Measurements from ENCODE around the gene FAF1.

Gene FAF1

GRCh38 chr1:50981741-50982140 is 21.7 kb upstream of the FAF1 start:
- DNase-seq (ENCODE audit: low read depth): no peak
- no peak overlapping the region for H3K4me3 ChIP-seq (ENCODE audit: low read depth, low read length)

GRCh38 chr1:50980505-50980904 is 20.4 kb upstream of the FAF1 start:
- H3K4me3 ChIP-seq (ENCODE audit: low read depth, low read length): no peak overlapping the region
- TF ChIP-seq CTCF (IDR thresholded peaks at IDR 0.05; ENCODE audit: low read depth, low read length) (no peak), POLR2A (IDR thresholded peaks at IDR 0.05; ENCODE audit: extremely low read depth, insufficient read length) (no peak), MAX (IDR thresholded peaks at IDR 0.05; ENCODE audit: low read depth, low read length) (no peak), MYC (IDR thresholded peaks at IDR 0.05; ENCODE audit: low read depth, low read length) (no peak)
- DNase-seq (ENCODE audit: low read depth): no peak

More at GRCh38 chr1:50981741-50982140, 21.7 kb upstream of the FAF1 start:
- no peak for TF ChIP-seq POLR2A (IDR thresholded peaks at IDR 0.05; ENCODE audit: extremely low read depth, insufficient read length)
- TF ChIP-seq MAX (IDR thresholded peaks at IDR 0.05; ENCODE audit: low read depth, low read length): no peak
- no peak for TF ChIP-seq MYC (IDR thresholded peaks at IDR 0.05; ENCODE audit: low read depth, low read length)
- TF ChIP-seq CTCF (IDR thresholded peaks at IDR 0.05; ENCODE audit: low read depth, low read length): no peak

- H3K4me3 ChIP-seq (ENCODE audit: low read depth, low read length): peak overlapping the region; percentile 79
- DNase-seq (ENCODE audit: low read depth): no peak
- no peak for TF ChIP-seq CTCF (IDR thresholded peaks at IDR 0.05; ENCODE audit: low read depth, low read length)
- no peak for TF ChIP-seq MYC (IDR thresholded peaks at IDR 0.05; ENCODE audit: low read depth, low read length)
- TF ChIP-seq MAX (IDR thresholded peaks at IDR 0.05; ENCODE audit: low read depth, low read length): no peak
- TF ChIP-seq POLR2A (IDR thresholded peaks at IDR 0.05; ENCODE audit: extremely low read depth, insufficient read length): no peak
Measured at GRCh38 chr1:50979937-50980336, 19.9 kb upstream of the FAF1 start.

- no peak for TF ChIP-seq POLR2A (IDR thresholded peaks at IDR 0.05; ENCODE audit: extremely low read depth, insufficient read length)
- no peak for TF ChIP-seq CTCF (IDR thresholded peaks at IDR 0.05; ENCODE audit: low read depth, low read length)
- no peak for TF ChIP-seq MYC (IDR thresholded peaks at IDR 0.05; ENCODE audit: low read depth, low read length)
- TF ChIP-seq MAX (IDR thresholded peaks at IDR 0.05; ENCODE audit: low read depth, low read length): no peak
- H3K4me3 ChIP-seq (ENCODE audit: low read depth, low read length): peak overlapping the region; percentile 79
- peak; percentile 59 for DNase-seq (ENCODE audit: low read depth)
Measured at GRCh38 chr1:50978852-50979781, 19.1 kb upstream of the FAF1 start.

- peak overlapping the region; percentile 79 for H3K4me3 ChIP-seq (ENCODE audit: low read depth, low read length)
- peak; percentile 84 for DNase-seq (ENCODE audit: low read depth)
- TF ChIP-seq MYC (IDR thresholded peaks at IDR 0.05; ENCODE audit: low read depth, low read length) (peak; percentile 39; the same call in 1 of the 2 replicates), POLR2A (IDR thresholded peaks at IDR 0.05; ENCODE audit: extremely low read depth, insufficient read length) (peak; percentile 26), CTCF (IDR thresholded peaks at IDR 0.05; ENCODE audit: low read depth, low read length) (no peak), MAX (IDR thresholded peaks at IDR 0.05; ENCODE audit: low read depth, low read length) (0 out of 2 replicates have a peak, but pooled peaks have one; percentile 25)
Measured at GRCh38 chr1:50978144-50978851, 18.2 kb upstream of the FAF1 start.
